NCI-H1105 treated with DMSO at 0.1 percent for 48 hours (cell line): Measurements from ENCODE around the gene NOSTRIN.
A peak's percentile ranks its signal among the peaks of the same experiment; 100 is the strongest.
"Not testable (repeated sequence)": the region's sequence is repeated elsewhere in the genome, so short reads cannot be mapped to it uniquely, and the experiment has no call there.

ENCODE experiments used
- DNase-seq: peaks from one replicate; lab custom pipeline; 2025; lab: John Stamatoyannopoulos, UW

NOSTRIN gene

GRCh38 chr2:168819050-168819715 lies 16.7 kb downstream of the NOSTRIN start:
- no peak for DNase-seq

- no peak for DNase-seq
These were observed 17.5 kb downstream of the NOSTRIN start for GRCh38 chr2:168819829-168820489.

DNA sequence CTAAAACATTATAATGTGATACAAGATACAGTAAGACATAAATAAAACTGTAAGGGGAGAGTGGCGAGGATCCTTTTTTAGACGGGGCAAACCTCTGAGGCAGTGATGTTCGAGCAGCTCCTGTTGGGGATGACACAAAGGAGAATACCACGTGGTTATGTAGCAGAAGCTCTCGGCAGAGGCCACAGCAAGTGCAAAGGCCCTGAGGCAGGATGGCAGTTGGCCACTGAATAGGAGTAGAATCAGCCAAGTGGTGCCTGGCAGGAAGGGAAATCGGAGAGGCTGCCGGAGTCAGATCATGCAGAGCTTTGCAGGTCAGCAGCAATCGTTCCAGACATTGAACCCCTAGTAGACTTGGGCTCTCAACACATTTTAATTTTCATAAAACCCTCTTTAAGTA lies 19.1 kb downstream of the NOSTRIN start:
- DNase-seq: no peak

- DNase-seq: no peak
These were observed 19.6 kb downstream of the NOSTRIN start for GRCh38 chr2:168821992-168822391.

GRCh38 chr2:168825126-168825525 lies 22.7 kb downstream of the NOSTRIN start:
- no peak for DNase-seq

GRCh38 chr2:168830958-168831357 lies 28.5 kb downstream of the NOSTRIN start:
- no peak for DNase-seq

DNA sequence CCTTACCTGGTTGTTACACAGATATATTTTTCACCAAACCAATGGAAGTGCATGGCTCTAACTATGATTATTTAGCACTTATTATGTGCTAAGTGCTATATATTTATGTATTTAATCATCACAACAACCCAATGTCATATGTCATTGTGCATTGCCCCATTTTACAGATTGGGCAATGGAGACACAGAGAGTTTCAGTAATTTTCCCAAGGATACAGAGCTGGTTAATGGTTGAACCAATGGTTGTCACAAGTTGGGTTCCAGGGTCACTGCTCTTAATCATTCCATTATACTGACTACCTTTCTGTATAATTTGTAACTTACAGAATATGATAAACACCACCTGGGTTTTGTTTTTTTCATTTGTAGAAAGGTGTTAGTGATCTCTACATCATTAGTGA lies 29.2 kb downstream of the NOSTRIN start:
- DNase-seq: no peak

- no peak for DNase-seq
These were observed 33.5 kb downstream of the NOSTRIN start for GRCh38 chr2:168835969-168836368.

DNA sequence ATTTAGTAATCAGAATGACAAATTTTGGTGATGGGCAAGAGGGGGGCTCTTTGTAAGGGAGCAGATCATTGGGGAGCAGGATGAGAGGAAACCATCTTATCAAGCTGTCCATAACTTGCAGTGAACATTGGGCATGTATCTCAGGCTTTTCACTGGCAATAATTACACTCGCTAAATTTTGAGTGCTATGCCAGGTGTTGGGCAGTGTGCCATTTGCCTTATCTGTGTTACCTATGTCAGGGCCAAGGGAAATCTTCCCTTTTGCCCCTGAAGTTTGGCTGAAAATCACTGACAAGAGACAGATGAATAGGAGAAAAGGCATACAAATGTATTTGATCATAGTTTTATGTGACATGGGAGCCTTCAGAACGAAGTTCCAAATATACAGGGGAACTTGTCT lies 39.0 kb downstream of the NOSTRIN start:
- DNase-seq: peak; percentile 86

- no peak for DNase-seq
These were observed 40.8 kb downstream of the NOSTRIN start for GRCh38 chr2:168843253-168843652.

DNA sequence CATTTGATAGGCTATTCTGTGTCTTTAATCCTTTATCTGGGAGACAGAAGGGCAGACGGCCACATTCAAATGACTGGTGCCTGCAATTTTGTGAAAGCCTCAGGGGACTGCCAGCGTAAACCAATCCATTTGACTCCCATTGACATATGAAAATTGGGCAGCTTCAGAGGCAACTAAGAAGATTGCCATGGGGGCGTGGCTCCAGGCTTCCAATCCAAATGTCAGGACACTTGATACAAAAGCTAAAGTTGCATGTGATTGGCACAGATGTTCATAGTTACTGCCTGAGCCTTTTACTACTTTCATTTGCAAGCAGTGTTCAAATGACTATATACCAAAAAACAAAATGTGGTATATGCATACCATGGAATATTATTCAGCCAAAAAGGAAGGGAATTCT lies 45.8 kb downstream of the NOSTRIN start:
- peak; percentile 39 for DNase-seq

DNA sequence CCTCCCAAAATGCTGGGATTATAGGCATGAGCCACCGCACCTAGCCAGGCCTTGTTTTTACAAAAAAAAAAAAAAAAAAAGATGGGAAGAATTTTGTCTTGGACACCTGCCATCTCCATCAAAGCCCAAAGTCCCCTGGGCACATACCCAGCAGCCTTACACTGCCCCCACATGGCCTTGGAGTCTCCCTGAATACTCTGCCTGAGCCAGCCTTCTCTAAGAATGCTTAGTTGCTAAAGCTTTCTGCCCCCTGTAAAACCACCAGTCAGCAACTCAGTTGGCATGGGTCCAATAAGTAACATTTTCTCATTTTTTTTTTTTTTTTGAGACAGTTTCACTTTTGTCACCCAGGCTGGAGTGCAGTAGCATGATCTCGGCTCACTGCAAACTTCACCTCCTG lies 47.2 kb downstream of the NOSTRIN start:
- DNase-seq: peak; percentile 54

DNA sequence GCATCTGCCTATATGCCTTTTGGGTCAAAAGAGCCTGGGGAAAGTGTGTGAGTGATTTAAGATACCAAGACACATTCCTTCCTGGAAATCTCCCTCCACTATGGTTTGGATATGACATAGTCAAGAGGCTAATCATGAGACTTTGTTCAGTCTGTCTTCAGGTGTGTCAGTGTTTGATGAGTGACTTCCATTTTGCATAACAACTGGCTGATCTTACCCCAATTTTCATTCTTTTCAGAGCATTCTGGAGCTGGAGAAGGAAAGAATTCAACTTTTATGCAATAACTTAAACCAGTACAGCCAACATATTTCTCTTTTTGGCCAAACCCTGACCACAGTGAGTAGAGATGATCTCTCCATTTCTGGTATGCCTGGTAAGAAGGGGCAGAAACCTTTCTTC lies 48.4 kb downstream of the NOSTRIN start:
- DNase-seq: no peak

- DNase-seq: no peak
These were observed 49.4 kb downstream of the NOSTRIN start for GRCh38 chr2:168851674-168852320.

DNA sequence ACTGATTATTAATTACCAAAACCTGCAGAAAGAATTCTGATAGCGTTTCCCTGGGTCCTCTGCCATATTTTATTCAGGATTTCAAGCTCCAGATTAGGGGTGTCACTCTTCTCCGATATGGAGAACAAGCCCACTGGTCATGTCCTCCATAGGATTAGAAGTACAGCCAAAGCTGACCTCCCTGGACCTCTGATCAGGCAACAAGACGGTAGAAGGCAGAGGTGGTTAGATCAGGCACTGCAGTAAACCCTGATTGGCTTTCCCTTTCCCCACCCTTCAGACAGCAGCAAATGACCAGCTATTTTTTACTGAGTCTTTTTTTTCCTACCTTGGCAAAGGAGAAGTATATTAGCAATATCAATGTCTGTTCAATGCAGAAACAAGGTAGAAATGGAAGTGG lies 50.0 kb downstream of the NOSTRIN start:
- no peak for DNase-seq

GRCh38 chr2:168853471-168853870 lies 51.0 kb downstream of the NOSTRIN start:
- DNase-seq: no peak

- no peak for DNase-seq
These were observed 52.2 kb downstream of the NOSTRIN start for GRCh38 chr2:168854651-168855050.

DNA sequence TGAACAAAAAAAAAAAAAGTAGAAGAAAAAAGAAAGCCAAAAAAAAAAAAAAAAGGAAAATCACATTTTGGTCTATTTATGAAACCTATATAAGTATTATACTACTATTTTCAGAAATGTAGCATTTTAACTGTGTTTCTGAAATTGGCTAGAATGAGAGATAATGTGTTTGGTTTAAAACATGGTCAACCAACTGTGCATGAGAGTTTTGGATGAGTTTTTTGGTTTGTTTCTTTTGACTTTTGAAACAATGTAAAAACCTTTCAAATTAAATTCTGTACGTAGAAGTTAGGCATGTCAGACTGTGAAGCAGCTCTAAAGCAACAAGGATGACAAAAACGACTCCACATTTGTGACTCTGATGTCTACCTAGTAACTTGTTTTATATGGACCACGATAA lies 53.2 kb downstream of the NOSTRIN start:
- no peak for DNase-seq

- DNase-seq: no peak
These were observed 55.7 kb downstream of the NOSTRIN start for GRCh38 chr2:168858146-168858545.

DNA sequence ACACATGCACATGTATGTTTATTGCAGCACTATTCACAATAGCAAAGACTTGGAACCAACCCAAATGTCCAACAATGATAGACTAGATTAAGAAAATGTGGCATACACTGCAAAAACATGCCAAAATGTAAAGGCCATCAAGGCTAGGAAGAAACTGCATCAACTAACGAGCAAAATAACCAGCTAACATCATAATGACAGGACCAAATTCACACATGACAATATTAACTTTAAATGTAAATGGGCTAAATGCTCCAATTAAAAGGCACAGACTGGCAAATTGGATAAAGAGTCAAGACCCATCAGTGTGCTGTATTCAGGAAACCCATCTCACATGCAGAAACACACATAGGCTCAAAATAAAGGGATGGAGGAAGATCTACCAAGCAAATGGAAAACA lies 64.7 kb downstream of the NOSTRIN start:
- not testable (repeated sequence) for DNase-seq

- DNase-seq: not testable (repeated sequence)
These were observed 67.9 kb downstream of the NOSTRIN start for GRCh38 chr2:168870369-168870768.

DNA sequence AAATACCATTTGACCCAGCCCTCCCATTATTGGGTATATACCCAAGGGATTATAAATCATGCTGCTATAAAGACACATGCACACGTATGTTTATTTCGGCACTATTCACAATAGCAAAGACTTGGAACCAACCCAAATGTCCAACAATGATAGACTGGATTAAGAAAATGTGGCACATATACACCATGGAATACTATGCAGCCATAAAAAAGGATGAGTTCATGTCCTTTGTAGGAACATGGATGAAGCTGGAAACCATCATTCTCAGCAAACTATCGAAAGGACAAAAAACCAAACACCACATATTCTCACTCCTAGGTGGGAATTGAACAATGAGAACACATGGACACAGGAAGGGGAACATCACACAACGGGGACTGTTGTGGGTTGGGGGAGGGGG lies 68.4 kb downstream of the NOSTRIN start:
- not testable (repeated sequence) for DNase-seq

DNA sequence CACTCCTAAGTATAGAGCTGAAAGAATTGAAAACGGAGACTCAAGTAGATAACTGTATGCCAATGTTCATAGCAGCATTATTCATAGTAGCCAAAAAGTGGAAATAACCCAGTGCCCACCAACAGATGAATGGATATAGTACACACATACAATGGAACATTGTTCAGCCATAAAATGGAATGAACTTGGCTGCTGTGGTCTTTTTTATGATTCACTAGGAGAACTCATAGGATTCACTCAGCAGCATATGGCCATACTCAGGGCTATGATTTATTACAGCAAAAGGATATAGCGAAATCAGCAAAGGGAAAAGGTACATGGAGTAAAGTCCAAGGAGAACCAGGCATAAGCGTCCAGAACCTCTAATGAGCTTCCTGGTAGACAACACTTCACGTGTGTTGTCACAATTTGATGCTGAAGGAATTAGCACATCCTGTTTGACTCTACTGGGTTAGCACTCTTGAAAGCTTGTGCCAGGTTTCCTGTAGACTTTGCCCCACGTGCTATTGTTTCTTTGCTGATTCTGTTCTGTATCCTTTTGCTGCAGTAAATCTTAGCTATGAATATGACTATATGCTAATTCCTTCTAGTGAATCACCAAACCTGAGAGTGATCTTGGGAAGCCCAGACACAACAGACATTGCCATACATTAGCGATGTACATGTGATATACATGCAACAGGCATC lies 72.1 kb downstream of the NOSTRIN start:
- DNase-seq: no peak
